SH-SY5Y (cell line): ENCODE results near the gene LCT.

Source experiments
- GATA2 ChIP-seq: IDR thresholded peaks from 2 replicates; pipeline ENCODE4 v1.6.1; 2011; ENCODE audit warnings: mild to moderate bottlenecking, low read depth, low read length
- GATA3 ChIP-seq: IDR thresholded peaks from 2 replicates; pipeline ENCODE4 v1.6.1; 2011; ENCODE audit warnings: low read depth, mild to moderate bottlenecking, low read length, moderate library complexity

GRCh38 chr2:135796606-135797005, 40.4 kb downstream of the LCT start:
- no peak for TF ChIP-seq GATA2
- TF ChIP-seq GATA3 = no peak
